ENCODE data around the gene WNT9B.

DNA sequence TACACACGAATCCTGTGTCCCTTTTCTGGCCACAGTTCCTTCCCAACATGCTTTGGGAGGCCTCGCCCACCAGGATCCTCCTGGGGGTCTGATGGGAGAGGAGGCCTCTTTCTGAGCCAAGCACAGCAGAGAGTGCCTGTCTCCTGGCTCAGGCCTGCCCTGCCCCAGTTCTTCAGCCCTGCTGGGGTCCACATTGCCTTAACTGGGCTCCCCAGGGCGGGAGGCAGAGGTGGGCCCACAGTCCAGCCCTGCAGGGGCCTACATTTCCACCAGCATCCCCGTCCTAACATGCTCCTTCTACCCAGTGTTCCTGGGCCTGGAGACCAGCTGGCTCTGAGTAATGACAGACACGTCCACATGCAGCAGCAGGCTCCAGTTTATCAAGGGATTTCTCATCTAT, 29.6 kb downstream of the WNT9B start:
- TF ChIP-seq EZH2 (IDR thresholded peaks at IDR 0.05; ENCODE audit: low read length, missing control alignments) = no peak
- TF ChIP-seq, protein P1, sequence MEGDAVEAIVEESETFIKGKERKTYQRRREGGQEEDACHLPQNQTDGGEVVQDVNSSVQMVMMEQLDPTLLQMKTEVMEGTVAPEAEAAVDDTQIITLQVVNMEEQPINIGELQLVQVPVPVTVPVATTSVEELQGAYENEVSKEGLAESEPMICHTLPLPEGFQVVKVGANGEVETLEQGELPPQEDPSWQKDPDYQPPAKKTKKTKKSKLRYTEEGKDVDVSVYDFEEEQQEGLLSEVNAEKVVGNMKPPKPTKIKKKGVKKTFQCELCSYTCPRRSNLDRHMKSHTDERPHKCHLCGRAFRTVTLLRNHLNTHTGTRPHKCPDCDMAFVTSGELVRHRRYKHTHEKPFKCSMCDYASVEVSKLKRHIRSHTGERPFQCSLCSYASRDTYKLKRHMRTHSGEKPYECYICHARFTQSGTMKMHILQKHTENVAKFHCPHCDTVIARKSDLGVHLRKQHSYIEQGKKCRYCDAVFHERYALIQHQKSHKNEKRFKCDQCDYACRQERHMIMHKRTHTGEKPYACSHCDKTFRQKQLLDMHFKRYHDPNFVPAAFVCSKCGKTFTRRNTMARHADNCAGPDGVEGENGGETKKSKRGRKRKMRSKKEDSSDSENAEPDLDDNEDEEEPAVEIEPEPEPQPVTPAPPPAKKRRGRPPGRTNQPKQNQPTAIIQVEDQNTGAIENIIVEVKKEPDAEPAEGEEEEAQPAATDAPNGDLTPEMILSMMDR (conservative IDR thresholded peaks at IDR 0.05 in 1 of 2, IDR thresholded peaks at IDR 0.05 in 1 of 2; ENCODE audit: low read depth in 1 of 2, low read length in 2 of 2) = no peak
